Hematopoietic multipotent progenitor cell treated with erythropoietin and hydrocortisone succinate and interleukin-3 and kit ligand, for 15 days (in vitro differentiated cells): ENCODE data around the gene TK1.
"Not testable (repeated sequence)": the region's sequence is repeated elsewhere in the genome, so short reads cannot be mapped to it uniquely, and the experiment has no call there.

ENCODE experiments used
- DNase-seq: peaks from one replicate; pipeline ENCODE4 v3.0.0-alpha.2; 2015; ENCODE audit warnings: low spot score

Gene TK1

GRCh38 chr17:78148286-78149016 lies 38.4 kb downstream of the TK1 start:
- no peak for DNase-seq

- DNase-seq: no peak
Measured at GRCh38 chr17:78147315-78147998, 39.4 kb downstream of the TK1 start.

- no peak for DNase-seq
Measured at GRCh38 chr17:78146881-78147280, 40.0 kb downstream of the TK1 start.

GRCh38 chr17:78146471-78146869 lies 40.4 kb downstream of the TK1 start:
- DNase-seq: peak; percentile 28

GRCh38 chr17:78144736-78145641 lies 41.9 kb downstream of the TK1 start:
- no peak for DNase-seq

GRCh38 chr17:78144147-78144719 lies 42.6 kb downstream of the TK1 start:
- DNase-seq: peak; percentile 53

DNA sequence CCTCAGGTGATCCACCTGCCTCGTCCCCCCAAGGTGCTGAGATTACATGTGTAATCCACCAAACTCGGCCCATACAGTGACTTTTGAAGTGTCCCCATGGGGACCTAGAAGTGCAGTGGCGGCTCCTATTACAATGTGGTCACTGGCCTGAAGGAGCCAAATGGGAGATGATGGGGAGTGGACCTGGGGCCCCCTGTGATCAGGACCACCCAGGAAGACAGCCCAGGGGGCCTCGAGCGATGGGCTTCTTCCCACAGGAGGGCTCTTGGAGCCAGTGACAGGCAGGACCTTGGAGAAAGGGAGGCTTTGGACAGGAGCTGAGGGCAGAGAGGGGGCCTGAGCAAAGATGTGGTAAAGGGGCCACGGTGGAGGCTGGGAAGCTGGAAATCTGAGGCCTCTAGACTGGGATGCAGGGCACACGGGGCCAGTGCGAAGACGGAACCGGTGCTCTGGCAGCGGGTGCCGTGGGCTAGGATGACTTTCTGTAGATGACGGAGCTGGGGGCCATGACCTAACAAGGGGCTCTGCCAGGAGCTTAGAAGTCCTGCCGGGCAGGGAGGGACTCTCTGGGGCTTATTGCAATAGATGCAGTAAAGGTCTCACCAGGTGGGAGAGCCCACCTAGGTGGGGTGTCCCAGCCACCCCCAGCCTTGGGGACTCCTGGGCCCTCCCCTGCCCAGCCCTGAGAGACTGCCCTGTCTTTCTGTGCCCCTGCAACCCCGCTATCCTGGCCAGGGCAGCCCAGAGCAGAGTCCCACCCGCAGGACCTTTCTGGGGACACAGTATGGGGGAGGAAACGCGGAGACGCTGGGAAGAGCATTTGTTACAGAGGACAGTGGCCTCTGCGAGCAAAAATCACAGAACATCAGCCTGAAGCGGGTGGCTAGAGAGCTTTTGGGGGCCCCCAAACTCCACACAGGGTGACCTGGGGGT lies 43.4 kb downstream of the TK1 start:
- no peak for DNase-seq

DNA sequence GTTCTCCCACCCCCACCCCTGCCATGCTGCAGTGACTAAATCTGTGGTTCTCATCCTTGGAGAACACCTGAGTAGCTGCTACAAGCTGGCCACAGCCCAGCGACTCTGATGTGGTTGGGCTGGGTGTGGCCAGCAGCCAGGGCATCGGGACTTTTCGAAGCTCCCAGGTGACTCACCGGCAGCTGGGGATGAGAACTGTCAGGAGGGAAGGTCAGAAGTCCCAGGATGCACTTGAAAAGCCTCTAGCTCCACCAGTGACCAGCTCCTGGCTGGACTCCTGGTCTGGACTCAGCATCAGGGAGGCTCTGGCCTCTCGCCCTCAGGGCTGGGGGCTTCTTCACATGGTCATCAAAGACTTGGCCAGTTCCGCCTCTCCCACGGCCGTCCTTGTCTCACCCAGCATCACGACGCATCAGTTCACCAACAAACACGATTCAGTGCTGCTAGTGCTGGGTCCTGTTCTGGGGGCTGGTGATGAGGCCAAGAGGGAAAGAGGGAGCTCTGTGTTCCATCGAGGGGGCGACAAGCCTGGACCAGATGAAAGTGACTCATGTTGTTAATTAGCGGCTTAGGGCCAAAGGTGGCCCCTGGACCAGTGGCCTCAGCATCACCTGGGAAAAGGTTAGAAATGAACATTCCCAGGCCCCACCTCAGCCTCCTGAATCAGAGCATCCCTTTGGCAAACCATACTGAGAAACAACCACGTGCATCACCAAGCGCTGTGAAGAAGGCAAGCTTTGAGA lies 44.6 kb downstream of the TK1 start:
- no peak for DNase-seq

DNA sequence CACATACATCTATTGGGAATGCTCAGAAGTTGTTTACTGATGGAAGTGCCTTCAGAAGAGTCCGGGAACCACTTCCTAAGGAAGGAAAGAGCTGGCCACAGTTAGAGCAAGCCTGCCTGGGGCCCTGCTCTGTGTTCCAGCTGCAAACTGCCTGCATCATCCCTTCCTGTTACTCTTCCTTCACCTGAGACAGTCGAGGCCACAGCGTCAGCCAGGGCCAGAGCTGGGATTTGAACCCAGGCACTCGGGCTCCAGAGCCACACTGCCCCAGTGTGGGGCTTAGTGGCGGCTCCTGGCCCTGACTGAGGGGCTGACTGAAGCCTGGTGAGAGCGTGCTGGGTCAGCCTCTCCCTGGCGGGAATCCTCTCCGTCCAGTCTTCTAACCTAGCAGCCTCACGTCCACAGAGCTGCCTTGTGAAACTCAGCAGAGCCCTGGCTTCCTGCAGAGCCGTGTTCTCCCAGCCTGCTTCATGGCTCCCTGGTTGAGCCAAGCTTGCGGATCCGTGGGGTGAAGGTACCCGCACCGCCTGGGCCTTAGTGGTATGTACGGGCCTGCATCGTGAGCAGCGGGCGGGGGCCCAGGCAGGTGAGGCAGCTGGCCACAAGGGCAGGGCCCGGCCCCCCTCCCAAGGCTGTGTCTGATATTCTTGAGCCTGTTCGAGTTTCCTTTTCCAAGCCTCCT lies 45.3 kb downstream of the TK1 start:
- no peak for DNase-seq

DNA sequence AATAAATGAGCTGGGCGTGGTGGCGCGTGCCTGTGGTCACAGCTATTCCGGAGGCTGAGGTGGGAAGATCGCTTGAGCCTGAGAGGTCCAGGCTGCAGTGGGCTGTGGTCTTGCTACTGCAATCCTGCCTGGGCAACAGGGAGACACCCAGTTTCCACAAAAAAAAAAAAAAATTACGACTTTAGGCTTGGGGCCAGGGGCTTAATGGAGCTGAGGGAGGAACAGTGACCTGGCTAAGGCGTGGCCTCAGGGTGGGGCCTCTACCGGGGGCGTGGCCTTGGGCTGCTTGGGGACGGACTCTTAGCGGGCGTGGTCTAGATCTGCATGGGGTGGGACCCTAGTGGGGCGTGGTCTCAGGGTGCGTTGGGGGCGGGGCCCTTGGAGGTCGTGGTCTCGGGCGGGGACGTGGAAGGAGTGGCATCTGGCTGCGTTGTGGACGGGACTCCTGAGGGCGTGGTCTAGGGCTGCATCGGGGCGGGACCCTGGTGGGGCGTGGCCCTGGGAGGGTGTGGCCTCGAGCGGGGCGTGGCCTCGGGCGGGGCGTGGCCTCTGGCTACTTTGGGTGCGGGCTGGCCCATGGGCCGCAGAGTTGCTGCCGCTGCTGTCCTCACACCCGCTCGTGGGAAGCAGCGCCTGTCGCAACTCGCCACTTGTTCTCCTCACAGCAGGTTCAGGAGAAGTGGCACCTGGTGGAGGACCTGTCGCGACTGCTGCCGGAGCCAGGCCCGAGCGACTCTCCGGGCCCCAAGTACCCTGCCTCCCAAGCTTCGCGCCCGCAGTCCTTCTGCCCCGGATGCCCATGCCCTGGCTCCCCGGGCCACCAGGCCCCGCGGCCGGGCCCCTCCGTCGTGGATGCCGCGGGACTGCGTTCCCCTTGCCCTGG lies 46.4 kb downstream of the TK1 start:
- DNase-seq: peak; percentile 98

GRCh38 chr17:78139861-78140168 lies 47.0 kb downstream of the TK1 start:
- DNase-seq: not testable (repeated sequence)

GRCh38 chr17:78138204-78139060 lies 48.4 kb downstream of the TK1 start:
- DNase-seq: no peak

DNA sequence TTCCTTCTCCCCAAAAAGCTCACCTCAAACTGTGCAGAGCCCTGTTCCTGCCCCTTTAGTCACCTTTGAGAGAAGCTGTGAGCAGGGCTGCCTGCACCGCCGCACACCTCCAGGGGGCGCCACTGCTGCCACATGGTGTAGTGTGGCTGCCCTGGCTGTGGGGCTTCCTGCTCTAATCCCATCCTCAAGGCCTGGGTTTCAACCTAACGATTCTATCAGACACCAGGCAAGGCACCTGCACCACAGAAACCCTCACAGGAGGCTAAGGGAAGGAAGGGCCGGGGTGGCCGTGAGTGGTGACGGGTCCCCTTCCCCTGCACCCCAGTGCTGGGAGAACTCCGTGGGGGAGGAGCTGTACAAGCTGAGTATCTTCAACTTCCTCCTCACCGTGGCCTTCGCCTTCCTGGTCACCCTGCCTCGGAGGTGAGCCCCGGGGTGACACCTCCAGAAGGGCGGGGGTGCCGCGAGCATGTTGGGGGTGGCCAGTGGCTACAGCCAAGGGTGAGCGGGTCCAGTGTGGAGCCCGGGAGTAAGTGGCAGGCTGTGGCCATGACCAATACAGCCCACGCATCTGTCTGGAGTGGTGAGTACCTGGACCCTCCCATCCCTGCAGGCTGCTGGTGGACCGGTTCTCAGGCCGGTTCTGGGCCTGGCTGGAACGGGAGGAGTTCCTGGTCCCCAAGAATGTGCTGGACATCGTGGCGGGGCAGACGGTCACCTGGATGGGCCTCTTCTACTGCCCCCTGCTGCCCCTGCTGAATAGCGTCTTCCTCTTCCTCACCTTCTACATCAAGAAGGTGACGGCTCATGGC lies 49.3 kb downstream of the TK1 start:
- no peak for DNase-seq

GRCh38 chr17:78135858-78136500 lies 50.9 kb downstream of the TK1 start:
- no peak for DNase-seq

- no peak for DNase-seq
Measured at GRCh38 chr17:78134899-78135385, 51.9 kb downstream of the TK1 start.
